SK-N-SH treated with all-trans-retinoic acid at 6 μM for 48 hours (cell line): Measurements from ENCODE around the gene NT5DC1.

Source experiments
- ATAC-seq: fragments of 200-7000 bp; cut with Tn5 transposase; 3 replicates; pipeline ENCODE4 v1.9.1; 2020; ENCODE audit warnings: mild to moderate bottlenecking, moderate library complexity
- BACH2 ChIP-seq: fragments of 250-450 bp; sonication (Bioruptor Pico); IDR thresholded peaks from 2 replicates; pipeline ENCODE4 v1.9.0; 2021; ENCODE audit warnings: mild to moderate bottlenecking, borderline replicate concordance
- CSDC2 ChIP-seq: fragments of 250-450 bp; sonication (Bioruptor Pico); IDR thresholded peaks from 2 replicates; pipeline ENCODE4 v1.5.0; 2020; ENCODE audit warnings: mild to moderate bottlenecking, moderate library complexity
- CSRNP3 ChIP-seq: fragments of 250-450 bp; sonication (Bioruptor Pico); IDR thresholded peaks from 2 replicates; pipeline ENCODE4 v1.5.1; 2021; ENCODE audit warnings: mild to moderate bottlenecking, moderate library complexity
- ESRRG ChIP-seq: fragments of 250-450 bp; sonication (Bioruptor Pico); IDR thresholded peaks from 2 replicates; pipeline ENCODE4 v1.6.1; 2021; ENCODE audit warnings: mild to moderate bottlenecking
- OSR1 ChIP-seq: fragments of 250-450 bp; sonication (Bioruptor Pico); IDR thresholded peaks from 2 replicates; pipeline ENCODE4 v1.8.0; 2022; ENCODE audit warnings: moderate library complexity, mild to moderate bottlenecking, inconsistent platforms
- PPARA ChIP-seq: fragments of 250-450 bp; sonication (Bioruptor Pico); IDR thresholded peaks from 2 replicates; pipeline ENCODE4 v1.5.0; 2020; ENCODE audit warnings: mild to moderate bottlenecking, borderline replicate concordance
- RARB ChIP-seq: fragments of 250-450 bp; sonication (Bioruptor Pico); IDR thresholded peaks from 2 replicates; pipeline ENCODE4 v1.8.0; 2021; ENCODE audit warnings: mild to moderate bottlenecking, moderate library complexity
- TCF4 ChIP-seq: fragments of 250-450 bp; sonication (Bioruptor Pico); IDR thresholded peaks from 2 replicates; pipeline ENCODE4 v1.8.0; 2021; ENCODE audit warnings: mild to moderate bottlenecking, moderate library complexity, borderline replicate concordance
- TOX ChIP-seq: fragments of 250-450 bp; sonication (Bioruptor Pico); IDR thresholded peaks from 2 replicates; pipeline ENCODE4 v1.8.0; 2021; ENCODE audit warnings: mild to moderate bottlenecking, moderate library complexity, borderline replicate concordance
- ZC3H10 ChIP-seq: fragments of 250-450 bp; sonication (Bioruptor Pico); IDR thresholded peaks from 2 replicates; pipeline ENCODE4 v1.5.1; 2021; ENCODE audit warnings: mild to moderate bottlenecking, moderate library complexity
- ZFP3 ChIP-seq: fragments of 250-450 bp; sonication (Bioruptor Pico); IDR thresholded peaks from 2 replicates; pipeline ENCODE4 v1.5.0; 2020; ENCODE audit warnings: mild to moderate bottlenecking, moderate library complexity
- ZFP30 ChIP-seq: fragments of 450-650 bp; formaldehyde crosslinking; IDR thresholded peaks from 2 replicates; pipeline ENCODE4 v1.5.0; 2022; ENCODE audit warnings: mild to moderate bottlenecking, moderate library complexity
- ZNF565 ChIP-seq: fragments of 450-650 bp; formaldehyde crosslinking; conservative IDR thresholded peaks from 2 replicates; pipeline ENCODE4 v1.5.0; 2020; ENCODE audit warnings: low read depth, mild to moderate bottlenecking, moderate library complexity
- ZNF70 ChIP-seq: fragments of 450-650 bp; formaldehyde crosslinking; IDR thresholded peaks from 2 replicates; pipeline ENCODE4 v1.5.0; 2020; ENCODE audit warnings: mild to moderate bottlenecking, moderate library complexity
- ZNF8 ChIP-seq: fragments of 450-650 bp; formaldehyde crosslinking; IDR thresholded peaks from 2 replicates; pipeline ENCODE4 v1.5.0; 2020; ENCODE audit warnings: mild to moderate bottlenecking, moderate library complexity
- TF ChIP-seq, protein P1 (sequence below): fragments of 250-450 bp; sonication (Bioruptor Pico); IDR thresholded peaks from 2 replicates; pipeline ENCODE4 v1.5.1; 2020; ENCODE audit warnings: low read depth, mild to moderate bottlenecking, moderate library complexity
- TF ChIP-seq, protein P2 (sequence below): fragments of 250-450 bp; sonication (Bioruptor Pico); IDR thresholded peaks from 2 replicates; pipeline ENCODE4 v1.8.0; 2020; ENCODE audit warnings: mild to moderate bottlenecking, moderate library complexity, borderline replicate concordance
- TF ChIP-seq, protein P3 (sequence below): fragments of 250-450 bp; sonication (Bioruptor Pico); IDR thresholded peaks from 2 replicates; pipeline ENCODE4 v1.5.0; 2020; ENCODE audit warnings: mild to moderate bottlenecking, moderate library complexity

NT5DC1 gene

DNA sequence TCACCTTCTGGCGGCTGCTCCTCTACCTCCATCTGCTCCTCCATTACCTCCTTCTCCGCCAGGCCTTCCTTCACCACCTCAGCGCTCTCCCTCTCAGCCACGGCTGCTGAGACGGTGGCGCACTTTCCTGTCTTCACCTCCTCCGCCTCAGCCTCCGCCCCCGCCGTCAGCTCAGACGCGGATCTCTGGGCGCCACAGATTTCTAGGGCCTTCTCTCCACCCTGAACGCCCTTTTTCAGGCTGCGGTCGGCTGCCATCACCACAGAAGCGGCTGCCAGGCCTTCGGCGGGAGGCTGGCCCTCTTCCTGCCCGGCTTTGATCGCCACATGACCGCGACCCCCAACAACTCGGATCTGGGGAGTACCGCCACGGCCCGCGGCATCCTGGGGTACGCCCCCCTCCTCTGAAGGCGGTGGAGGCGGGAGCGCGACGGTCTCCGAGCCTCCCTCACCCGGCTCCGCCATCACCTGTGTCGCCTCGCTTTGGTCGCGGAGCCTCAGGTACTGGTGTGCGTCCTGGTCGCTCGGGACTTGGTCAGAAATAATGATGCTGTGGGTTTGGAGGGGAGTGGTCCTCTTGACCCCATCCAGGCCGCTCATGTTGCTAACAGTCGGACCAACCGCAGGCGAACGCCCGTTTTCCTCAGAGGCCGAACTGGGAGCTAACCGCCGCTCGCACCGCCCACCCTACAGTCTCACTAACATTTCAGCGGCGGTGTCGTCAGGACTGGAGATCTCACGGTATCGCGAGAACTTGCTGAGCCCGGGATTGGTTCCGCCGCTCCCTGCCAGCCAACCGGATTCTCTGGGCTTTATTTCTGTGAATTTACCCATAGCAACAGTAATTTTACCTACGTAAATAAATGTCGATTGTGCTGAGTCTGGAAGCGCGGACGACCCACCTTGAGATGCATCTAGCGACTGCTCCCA lies 178.8 kb downstream of the NT5DC1 start, which contains the start of gene TSPYL1:
Gene TSPYL1 (minus strand): TSS at position 699 of the 929 bp plus-strand sequence. CDS start 100 bp downstream, at position 599.
- TF ChIP-seq, protein P1, sequence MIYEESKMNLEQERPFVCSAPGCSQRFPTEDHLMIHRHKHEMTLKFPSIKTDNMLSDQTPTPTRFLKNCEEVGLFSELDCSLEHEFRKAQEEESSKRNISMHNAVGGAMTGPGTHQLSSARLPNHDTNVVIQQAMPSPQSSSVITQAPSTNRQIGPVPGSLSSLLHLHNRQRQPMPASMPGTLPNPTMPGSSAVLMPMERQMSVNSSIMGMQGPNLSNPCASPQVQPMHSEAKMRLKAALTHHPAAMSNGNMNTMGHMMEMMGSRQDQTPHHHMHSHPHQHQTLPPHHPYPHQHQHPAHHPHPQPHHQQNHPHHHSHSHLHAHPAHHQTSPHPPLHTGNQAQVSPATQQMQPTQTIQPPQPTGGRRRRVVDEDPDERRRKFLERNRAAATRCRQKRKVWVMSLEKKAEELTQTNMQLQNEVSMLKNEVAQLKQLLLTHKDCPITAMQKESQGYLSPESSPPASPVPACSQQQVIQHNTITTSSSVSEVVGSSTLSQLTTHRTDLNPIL (CRISPR knock-in tag), result no peak
- TF ChIP-seq, protein P2, sequence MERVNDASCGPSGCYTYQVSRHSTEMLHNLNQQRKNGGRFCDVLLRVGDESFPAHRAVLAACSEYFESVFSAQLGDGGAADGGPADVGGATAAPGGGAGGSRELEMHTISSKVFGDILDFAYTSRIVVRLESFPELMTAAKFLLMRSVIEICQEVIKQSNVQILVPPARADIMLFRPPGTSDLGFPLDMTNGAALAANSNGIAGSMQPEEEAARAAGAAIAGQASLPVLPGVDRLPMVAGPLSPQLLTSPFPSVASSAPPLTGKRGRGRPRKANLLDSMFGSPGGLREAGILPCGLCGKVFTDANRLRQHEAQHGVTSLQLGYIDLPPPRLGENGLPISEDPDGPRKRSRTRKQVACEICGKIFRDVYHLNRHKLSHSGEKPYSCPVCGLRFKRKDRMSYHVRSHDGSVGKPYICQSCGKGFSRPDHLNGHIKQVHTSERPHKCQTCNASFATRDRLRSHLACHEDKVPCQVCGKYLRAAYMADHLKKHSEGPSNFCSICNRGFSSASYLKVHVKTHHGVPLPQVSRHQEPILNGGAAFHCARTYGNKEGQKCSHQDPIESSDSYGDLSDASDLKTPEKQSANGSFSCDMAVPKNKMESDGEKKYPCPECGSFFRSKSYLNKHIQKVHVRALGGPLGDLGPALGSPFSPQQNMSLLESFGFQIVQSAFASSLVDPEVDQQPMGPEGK (CRISPR knock-in tag), result no peak
- TF ChIP-seq ZNF70 (0 out of 2 replicates have a peak, but pooled peaks have one; percentile 30), BACH2 (CRISPR knock-in tag) (no peak), ESRRG (CRISPR knock-in tag) (no peak), RARB (CRISPR knock-in tag) (no peak), ZNF565 (CRISPR knock-in tag) (no peak), ZFP3 (CRISPR knock-in tag) (no peak), PPARA (CRISPR knock-in tag) (no peak)
- peak; percentile 96 for ATAC-seq

DNA sequence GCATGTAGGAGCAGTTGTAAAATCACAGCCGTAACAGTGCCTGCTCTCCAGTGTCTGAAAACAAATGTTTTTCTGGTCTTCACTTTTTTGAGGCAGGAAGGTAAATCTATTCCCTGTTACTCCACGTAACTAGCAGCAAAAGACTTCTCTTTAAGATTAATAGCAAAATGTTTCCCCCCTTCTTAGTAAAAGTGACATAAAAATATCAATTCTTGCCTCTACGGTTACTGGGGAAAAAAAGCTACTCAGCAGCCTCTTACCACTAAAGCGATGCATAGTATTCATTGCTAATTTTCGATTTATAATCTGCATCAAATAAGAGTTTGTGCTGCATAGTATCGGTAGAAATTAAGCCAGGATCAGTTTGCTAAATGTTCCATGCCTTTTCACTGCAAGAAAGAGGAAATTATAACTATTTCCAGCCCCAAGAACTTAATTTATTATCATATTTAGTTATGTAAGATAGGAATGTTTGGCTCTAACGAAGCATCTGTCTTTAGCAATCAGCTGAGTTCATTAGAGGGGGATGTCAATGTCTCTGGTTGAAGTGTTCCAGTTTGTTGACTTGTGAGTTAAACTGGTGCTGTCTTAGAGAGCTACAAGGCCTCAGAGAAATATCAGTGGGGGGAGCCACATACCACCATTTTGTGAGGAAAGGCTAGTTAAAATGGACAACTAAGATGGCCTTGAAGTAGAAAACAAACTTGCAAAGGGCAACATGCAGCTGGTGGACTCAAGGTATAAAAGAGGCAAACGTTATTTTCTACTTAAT lies 179.7 kb downstream of the NT5DC1 start:
- 0 out of 3 replicates have a peak, but pooled peaks have one; percentile 1 for ATAC-seq
- TF ChIP-seq, protein P3, sequence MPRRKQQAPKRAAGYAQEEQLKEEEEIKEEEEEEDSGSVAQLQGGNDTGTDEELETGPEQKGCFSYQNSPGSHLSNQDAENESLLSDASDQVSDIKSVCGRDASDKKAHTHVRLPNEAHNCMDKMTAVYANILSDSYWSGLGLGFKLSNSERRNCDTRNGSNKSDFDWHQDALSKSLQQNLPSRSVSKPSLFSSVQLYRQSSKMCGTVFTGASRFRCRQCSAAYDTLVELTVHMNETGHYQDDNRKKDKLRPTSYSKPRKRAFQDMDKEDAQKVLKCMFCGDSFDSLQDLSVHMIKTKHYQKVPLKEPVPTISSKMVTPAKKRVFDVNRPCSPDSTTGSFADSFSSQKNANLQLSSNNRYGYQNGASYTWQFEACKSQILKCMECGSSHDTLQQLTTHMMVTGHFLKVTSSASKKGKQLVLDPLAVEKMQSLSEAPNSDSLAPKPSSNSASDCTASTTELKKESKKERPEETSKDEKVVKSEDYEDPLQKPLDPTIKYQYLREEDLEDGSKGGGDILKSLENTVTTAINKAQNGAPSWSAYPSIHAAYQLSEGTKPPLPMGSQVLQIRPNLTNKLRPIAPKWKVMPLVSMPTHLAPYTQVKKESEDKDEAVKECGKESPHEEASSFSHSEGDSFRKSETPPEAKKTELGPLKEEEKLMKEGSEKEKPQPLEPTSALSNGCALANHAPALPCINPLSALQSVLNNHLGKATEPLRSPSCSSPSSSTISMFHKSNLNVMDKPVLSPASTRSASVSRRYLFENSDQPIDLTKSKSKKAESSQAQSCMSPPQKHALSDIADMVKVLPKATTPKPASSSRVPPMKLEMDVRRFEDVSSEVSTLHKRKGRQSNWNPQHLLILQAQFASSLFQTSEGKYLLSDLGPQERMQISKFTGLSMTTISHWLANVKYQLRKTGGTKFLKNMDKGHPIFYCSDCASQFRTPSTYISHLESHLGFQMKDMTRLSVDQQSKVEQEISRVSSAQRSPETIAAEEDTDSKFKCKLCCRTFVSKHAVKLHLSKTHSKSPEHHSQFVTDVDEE (CRISPR knock-in tag), result no peak
- TF ChIP-seq BACH2 (CRISPR knock-in tag) (no peak), ZNF8 (CRISPR knock-in tag) (no peak), RARB (CRISPR knock-in tag) (no peak), ZFP30 (CRISPR knock-in tag) (no peak), TCF4 (CRISPR knock-in tag) (no peak), ZC3H10 (no peak), ESRRG (CRISPR knock-in tag) (no peak), PPARA (CRISPR knock-in tag) (no peak), ZNF70 (no peak), CSRNP3 (CRISPR knock-in tag) (no peak), TOX (CRISPR knock-in tag) (no peak), OSR1 (CRISPR knock-in tag) (no peak), CSDC2 (no peak)
- TF ChIP-seq, protein P2 (CRISPR knock-in tag), result no peak
- TF ChIP-seq, all 23 proteins: peak for 0
